Neuron (in vitro differentiated cells): Measurements from ENCODE around the gene OR14I1.

Experiments used
- H2AFZ ChIP-seq: one replicate; pipeline ENCODE4 v1.6.1; 2013; ENCODE audit warnings: low read depth, mild to moderate bottlenecking, inconsistent platforms, low read length, moderate library complexity
- H3K27me3 ChIP-seq: one replicate; pipeline ENCODE4 v1.6.1; 2013; ENCODE audit warnings: low read length; ENCODE audit not compliant: insufficient read depth
- H3K36me3 ChIP-seq: one replicate; pipeline ENCODE4 v1.6.1; 2013; ENCODE audit warnings: low read length; ENCODE audit not compliant: insufficient read depth
- H3K4me1 ChIP-seq: one replicate; pipeline ENCODE4 v1.6.1; 2013; ENCODE audit warnings: low read length; ENCODE audit not compliant: insufficient read depth
- H3K4me3 ChIP-seq: 2 replicates; pipeline ENCODE4 v1.5.1; 2013; ENCODE audit warnings: mild to moderate bottlenecking, low read length, moderate library complexity
- H3K9me3 ChIP-seq: one replicate; pipeline ENCODE4 v1.6.1; 2013; ENCODE audit warnings: low read length

The OR14I1 gene

DNA sequence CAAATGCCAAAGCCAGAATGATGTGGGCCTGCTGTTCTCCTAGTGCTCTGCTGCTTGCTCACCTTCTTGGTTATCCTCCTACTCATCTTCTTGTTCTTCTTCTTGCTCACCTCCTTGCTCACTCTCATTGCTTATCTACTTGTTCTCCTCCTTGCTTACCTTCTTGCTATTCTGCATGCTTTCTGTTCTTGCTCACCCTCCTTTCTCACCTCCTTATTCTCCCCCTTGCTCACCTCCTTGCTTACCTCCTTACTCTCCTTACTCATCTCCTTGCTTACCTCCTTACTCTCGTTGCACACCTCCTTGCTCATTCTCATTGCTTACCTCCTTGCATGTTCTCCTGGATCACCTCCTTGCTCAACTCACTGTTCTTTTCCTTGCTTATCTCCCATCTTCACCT is at the start of gene OR14I1:
Gene OR14I1 (minus strand): TSS at position 53 of the 400 bp plus-strand sequence.
- Histone ChIP-seq H3K9me3 (no peaks in the 10 kb centered on the region), H3K4me1 (no peaks in the 10 kb centered on the region), H3K4me3 (no peak within 1 kb of the TSS), H3K27me3 (no peaks in the 10 kb centered on the region), H2AFZ (no peak within 1 kb of the TSS), H3K36me3 (no peaks in the 10 kb centered on the region)

DNA sequence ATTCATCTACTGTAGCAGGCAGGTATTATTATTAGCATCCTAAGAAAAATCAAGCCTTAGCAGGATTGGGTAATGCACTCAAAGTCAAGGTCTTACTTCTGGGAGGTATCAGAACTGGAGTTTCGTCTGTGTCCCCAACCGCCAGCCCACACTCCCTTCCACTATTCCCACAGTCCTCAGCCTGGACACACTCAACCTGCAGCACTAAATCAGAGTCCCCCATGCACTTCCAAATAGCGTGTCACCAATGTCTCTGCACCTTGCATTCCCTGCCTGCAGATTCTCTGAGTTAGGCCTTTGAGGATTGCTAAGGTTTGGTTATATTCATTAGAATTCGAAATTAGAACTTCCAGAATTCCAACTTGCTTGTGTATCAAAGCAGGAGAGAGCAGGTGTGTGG is 49.1 kb upstream of the OR14I1 start:
- H3K9me3 ChIP-seq, result no peaks in the 10 kb centered on the region

GRCh38 chr1:248751142-248751541 is 48.6 kb upstream of the OR14I1 start:
- Histone ChIP-seq H3K4me3 (no peak overlapping the region), H3K27me3 (peaks cover 2% of the 10 kb centered on the region), H3K9me3 (no peaks in the 10 kb centered on the region), H3K36me3 (no peaks in the 10 kb centered on the region), H2AFZ (no peak overlapping the region), H3K4me1 (no peaks in the 10 kb centered on the region)

More for the DNA sequence above, 49.1 kb upstream of the OR14I1 start:
- Histone ChIP-seq H3K36me3 (no peaks in the 10 kb centered on the region), H2AFZ (no peak overlapping the region), H3K4me3 (no peak overlapping the region), H3K27me3 (peaks cover 2% of the 10 kb centered on the region), H3K4me1 (no peaks in the 10 kb centered on the region)

GRCh38 chr1:248750496-248750895 is 47.9 kb upstream of the OR14I1 start:
- no peaks in the 10 kb centered on the region for H3K4me1 ChIP-seq
- no peak overlapping the region for H2AFZ ChIP-seq
- H3K36me3 ChIP-seq, result no peaks in the 10 kb centered on the region
- no peaks in the 10 kb centered on the region for H3K9me3 ChIP-seq
- H3K4me3 ChIP-seq, result no peak overlapping the region
- H3K27me3 ChIP-seq, result peaks cover 3% of the 10 kb centered on the region

DNA sequence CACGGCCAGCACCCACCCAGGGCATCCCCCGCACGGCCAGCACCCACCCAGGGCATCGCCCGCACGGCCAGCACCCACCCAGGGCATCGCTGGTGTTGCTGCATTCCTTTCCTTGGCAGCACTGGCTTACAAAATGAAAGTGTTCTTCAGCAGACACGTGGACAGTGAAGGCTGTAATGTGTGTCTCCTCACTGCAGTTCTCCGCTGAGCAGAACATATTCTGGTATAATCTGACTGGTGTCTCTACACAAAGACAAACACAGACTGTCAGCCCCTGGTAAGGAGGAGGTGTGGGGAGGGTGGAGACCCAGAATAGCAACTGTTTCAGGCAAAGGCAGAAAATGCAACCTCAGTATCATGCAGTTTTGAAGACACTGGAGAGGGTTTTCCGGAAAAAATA is 45.6 kb upstream of the OR14I1 start:
- no peaks in the 10 kb centered on the region for H3K36me3 ChIP-seq
- no peak overlapping the region for H2AFZ ChIP-seq
- H3K27me3 ChIP-seq, result peaks cover 9% of the 10 kb centered on the region
- H3K9me3 ChIP-seq, result no peaks in the 10 kb centered on the region
- no peak overlapping the region for H3K4me3 ChIP-seq
- no peaks in the 10 kb centered on the region for H3K4me1 ChIP-seq

- Histone ChIP-seq H3K9me3 (no peaks in the 10 kb centered on the region), H3K36me3 (no peaks in the 10 kb centered on the region), H3K4me1 (no peaks in the 10 kb centered on the region), H3K4me3 (no peak overlapping the region), H2AFZ (no peak overlapping the region), H3K27me3 (peaks cover 7% of the 10 kb centered on the region)
Observed at GRCh38 chr1:248740876-248741275, 38.3 kb upstream of the OR14I1 start.

DNA sequence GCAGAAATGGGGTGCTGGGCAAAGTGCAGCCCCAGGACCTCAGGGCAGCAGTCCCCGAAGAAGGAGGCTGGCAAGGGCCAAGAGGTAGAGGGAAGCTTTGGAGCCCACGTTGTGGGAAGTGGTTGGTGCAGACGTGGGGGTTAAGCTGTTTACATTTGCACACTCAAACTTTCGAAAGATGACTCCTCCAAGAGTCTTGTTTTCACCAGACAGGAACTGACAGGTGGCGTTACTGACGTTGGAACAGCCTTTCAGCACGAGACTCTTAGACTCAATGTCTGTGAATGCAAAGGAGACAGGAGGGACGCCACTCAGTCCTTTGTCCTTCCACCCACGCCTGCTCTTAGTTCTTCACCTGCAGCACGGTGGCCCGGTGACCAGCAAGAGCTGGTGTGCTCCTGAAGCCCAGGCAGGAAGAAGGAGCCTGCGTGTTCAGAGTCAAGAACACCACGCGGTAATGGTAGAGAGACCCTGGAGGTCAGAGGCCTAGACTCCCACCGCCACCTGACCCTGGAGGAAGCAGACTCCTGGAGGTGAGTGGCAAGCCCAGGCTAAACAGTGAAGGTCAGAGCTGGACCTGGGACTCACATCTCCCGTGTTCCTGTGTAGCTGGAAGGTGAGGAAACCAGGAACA is 37.1 kb upstream of the OR14I1 start:
- H3K36me3 ChIP-seq, result no peaks in the 10 kb centered on the region
- H3K9me3 ChIP-seq, result no peaks in the 10 kb centered on the region
- H3K4me3 ChIP-seq, result no peak overlapping the region

GRCh38 chr1:248737457-248737856 is 34.9 kb upstream of the OR14I1 start:
- Histone ChIP-seq H3K4me3 (no peak overlapping the region), H3K4me1 (no peaks in the 10 kb centered on the region), H3K27me3 (no peaks in the 10 kb centered on the region), H3K36me3 (no peaks in the 10 kb centered on the region), H2AFZ (no peak overlapping the region), H3K9me3 (no peaks in the 10 kb centered on the region)

More for the DNA sequence above, 37.1 kb upstream of the OR14I1 start:
- no peaks in the 10 kb centered on the region for H3K4me1 ChIP-seq
- no peak overlapping the region for H2AFZ ChIP-seq
- H3K27me3 ChIP-seq, result peaks cover 3% of the 10 kb centered on the region

DNA sequence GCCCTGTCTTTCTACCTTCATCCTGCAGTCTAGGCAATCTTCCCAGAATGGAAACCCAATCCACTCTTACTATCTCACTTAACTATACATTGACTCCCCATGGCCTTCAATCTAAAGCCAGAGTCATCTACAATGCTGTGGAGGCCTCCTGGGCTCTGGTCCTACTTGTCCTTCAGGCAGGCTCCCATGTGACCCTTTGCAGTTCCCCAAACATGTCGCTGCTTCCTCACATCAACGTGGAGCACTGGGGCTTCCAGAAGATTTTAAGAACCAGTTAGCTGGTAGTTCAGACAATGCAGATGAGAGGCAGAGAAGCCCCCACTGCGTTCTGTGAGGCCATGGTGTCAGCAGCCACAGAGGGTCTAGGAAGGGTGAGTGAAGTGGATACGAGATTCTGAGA is 34.4 kb upstream of the OR14I1 start:
- Histone ChIP-seq H3K4me1 (no peaks in the 10 kb centered on the region), H2AFZ (no peak overlapping the region), H3K9me3 (no peaks in the 10 kb centered on the region), H3K27me3 (no peaks in the 10 kb centered on the region), H3K36me3 (no peaks in the 10 kb centered on the region), H3K4me3 (no peak overlapping the region)

GRCh38 chr1:248733566-248733965 is 31.0 kb upstream of the OR14I1 start:
- Histone ChIP-seq H3K9me3 (no peaks in the 10 kb centered on the region), H3K36me3 (no peaks in the 10 kb centered on the region), H3K27me3 (no peaks in the 10 kb centered on the region), H2AFZ (no peak overlapping the region), H3K4me3 (no peak overlapping the region), H3K4me1 (no peaks in the 10 kb centered on the region)

- H3K36me3 ChIP-seq, result no peaks in the 10 kb centered on the region
- no peak overlapping the region for H2AFZ ChIP-seq
- H3K4me3 ChIP-seq, result no peak overlapping the region
- no peaks in the 10 kb centered on the region for H3K9me3 ChIP-seq
- no peaks in the 10 kb centered on the region for H3K27me3 ChIP-seq
- H3K4me1 ChIP-seq, result no peaks in the 10 kb centered on the region
Observed at GRCh38 chr1:248730507-248731335, 28.2 kb upstream of the OR14I1 start.

- H3K36me3 ChIP-seq, result no peaks in the 10 kb centered on the region
- no peaks in the 10 kb centered on the region for H3K27me3 ChIP-seq
- no peak overlapping the region for H2AFZ ChIP-seq
- no peak overlapping the region for H3K4me3 ChIP-seq
- no peaks in the 10 kb centered on the region for H3K4me1 ChIP-seq
- H3K9me3 ChIP-seq, result peaks cover 2% of the 10 kb centered on the region
Observed at GRCh38 chr1:248714248-248714647, 11.7 kb upstream of the OR14I1 start.

GRCh38 chr1:248710305-248710900 is 7.8 kb upstream of the OR14I1 start:
- Histone ChIP-seq H3K36me3 (no peaks in the 10 kb centered on the region), H3K4me1 (no peaks in the 10 kb centered on the region), H3K4me3 (no peak overlapping the region), H3K27me3 (no peaks in the 10 kb centered on the region), H2AFZ (no peak overlapping the region), H3K9me3 (peaks cover 2% of the 10 kb centered on the region)
